GM23338 (cell line): Measurements from ENCODE around the gene ABCB8.

ENCODE experiments used
- CREB1 ChIP-seq: fragments of 250-450 bp; sonication (Bioruptor Pico); IDR thresholded peaks from 2 replicates; pipeline ENCODE4 v1.5.0; 2020; ENCODE audit warnings: low read depth, mild to moderate bottlenecking, moderate library complexity
- EZH2 ChIP-seq: fragments of 200-600 bp; sonication (generic); IDR thresholded peaks from one replicate; pipeline ENCODE4 v1.8.0; 2017; ENCODE audit warnings: antibody characterized with exemption, mild to moderate bottlenecking, low read depth; ENCODE audit not compliant: unreplicated experiment
- JUNB ChIP-seq: IDR thresholded peaks from one replicate; pipeline ENCODE4 v1.6.1; 2016; ENCODE audit warnings: antibody characterized with exemption; ENCODE audit not compliant: unreplicated experiment
- NANOG ChIP-seq: IDR thresholded peaks from 2 replicates; pipeline ENCODE4 v1.6.1; 2016; ENCODE audit warnings: antibody characterized with exemption, borderline replicate concordance
- POLR2AphosphoS5 ChIP-seq: IDR thresholded peaks from 2 replicates; pipeline ENCODE4 v1.6.1; 2016; ENCODE audit warnings: antibody characterized with exemption, low read depth
- TF ChIP-seq, protein P1 (sequence below), 2 experiments: fragments of 200-600 bp in 1 of 2; sonication (generic) in 1 of 2; conservative IDR thresholded peaks; 2 replicates each; pipeline versions ENCODE4 v1.5.1 to v1.6.1; 2016 to 2017; ENCODE audit warnings: antibody characterized with exemption in 2 of 2, low read depth in 2 of 2, mild to moderate bottlenecking in 2 of 2, moderate library complexity in 1 of 2
- TF ChIP-seq, protein P2 (sequence below): IDR thresholded peaks from one replicate; pipeline ENCODE4 v1.6.1; 2018; ENCODE audit warnings: antibody characterized with exemption; ENCODE audit not compliant: unreplicated experiment
- TF ChIP-seq, protein P3 (sequence below): fragments of 250-450 bp; sonication (Bioruptor Pico); IDR thresholded peaks from 2 replicates; pipeline ENCODE4 v1.5.0; 2020; ENCODE audit warnings: mild to moderate bottlenecking, moderate library complexity

DNA sequence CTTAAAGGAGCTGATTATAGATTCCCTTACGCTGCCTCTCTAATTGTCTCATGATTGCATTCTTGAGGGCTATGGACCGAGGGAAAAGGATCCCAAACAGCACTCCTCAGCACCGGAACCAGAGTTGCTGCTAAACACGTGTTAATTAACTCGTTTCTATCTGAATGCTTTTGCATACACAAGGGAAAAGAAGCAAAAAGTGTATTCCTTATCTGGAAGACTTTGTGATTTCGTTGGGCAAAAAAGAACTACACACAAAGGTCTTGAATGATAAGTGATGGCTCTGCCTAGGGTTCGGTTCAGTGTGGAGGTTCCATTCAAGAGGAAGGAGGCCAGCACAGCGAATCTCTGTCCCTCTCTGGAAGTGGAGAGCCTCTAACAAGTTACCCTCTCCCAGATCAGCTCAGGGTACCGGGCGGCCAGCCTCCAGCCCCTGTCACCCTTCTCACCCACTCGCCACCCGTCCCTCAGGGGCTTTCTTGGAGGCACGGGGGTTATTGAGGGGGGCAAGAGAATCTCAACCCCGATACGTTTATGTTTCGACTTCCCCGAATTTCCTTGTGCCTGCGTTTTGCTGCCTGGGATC lies 30.6 kb downstream of the ABCB8 start:
- TF ChIP-seq EZH2: no peak
- TF ChIP-seq, protein P1, sequence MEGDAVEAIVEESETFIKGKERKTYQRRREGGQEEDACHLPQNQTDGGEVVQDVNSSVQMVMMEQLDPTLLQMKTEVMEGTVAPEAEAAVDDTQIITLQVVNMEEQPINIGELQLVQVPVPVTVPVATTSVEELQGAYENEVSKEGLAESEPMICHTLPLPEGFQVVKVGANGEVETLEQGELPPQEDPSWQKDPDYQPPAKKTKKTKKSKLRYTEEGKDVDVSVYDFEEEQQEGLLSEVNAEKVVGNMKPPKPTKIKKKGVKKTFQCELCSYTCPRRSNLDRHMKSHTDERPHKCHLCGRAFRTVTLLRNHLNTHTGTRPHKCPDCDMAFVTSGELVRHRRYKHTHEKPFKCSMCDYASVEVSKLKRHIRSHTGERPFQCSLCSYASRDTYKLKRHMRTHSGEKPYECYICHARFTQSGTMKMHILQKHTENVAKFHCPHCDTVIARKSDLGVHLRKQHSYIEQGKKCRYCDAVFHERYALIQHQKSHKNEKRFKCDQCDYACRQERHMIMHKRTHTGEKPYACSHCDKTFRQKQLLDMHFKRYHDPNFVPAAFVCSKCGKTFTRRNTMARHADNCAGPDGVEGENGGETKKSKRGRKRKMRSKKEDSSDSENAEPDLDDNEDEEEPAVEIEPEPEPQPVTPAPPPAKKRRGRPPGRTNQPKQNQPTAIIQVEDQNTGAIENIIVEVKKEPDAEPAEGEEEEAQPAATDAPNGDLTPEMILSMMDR (conservative IDR thresholded peaks at IDR 0.05; ENCODE audit: low read depth in 2 of 2): no peak
- TF ChIP-seq POLR2AphosphoS5: no peak
- TF ChIP-seq, protein P2, sequence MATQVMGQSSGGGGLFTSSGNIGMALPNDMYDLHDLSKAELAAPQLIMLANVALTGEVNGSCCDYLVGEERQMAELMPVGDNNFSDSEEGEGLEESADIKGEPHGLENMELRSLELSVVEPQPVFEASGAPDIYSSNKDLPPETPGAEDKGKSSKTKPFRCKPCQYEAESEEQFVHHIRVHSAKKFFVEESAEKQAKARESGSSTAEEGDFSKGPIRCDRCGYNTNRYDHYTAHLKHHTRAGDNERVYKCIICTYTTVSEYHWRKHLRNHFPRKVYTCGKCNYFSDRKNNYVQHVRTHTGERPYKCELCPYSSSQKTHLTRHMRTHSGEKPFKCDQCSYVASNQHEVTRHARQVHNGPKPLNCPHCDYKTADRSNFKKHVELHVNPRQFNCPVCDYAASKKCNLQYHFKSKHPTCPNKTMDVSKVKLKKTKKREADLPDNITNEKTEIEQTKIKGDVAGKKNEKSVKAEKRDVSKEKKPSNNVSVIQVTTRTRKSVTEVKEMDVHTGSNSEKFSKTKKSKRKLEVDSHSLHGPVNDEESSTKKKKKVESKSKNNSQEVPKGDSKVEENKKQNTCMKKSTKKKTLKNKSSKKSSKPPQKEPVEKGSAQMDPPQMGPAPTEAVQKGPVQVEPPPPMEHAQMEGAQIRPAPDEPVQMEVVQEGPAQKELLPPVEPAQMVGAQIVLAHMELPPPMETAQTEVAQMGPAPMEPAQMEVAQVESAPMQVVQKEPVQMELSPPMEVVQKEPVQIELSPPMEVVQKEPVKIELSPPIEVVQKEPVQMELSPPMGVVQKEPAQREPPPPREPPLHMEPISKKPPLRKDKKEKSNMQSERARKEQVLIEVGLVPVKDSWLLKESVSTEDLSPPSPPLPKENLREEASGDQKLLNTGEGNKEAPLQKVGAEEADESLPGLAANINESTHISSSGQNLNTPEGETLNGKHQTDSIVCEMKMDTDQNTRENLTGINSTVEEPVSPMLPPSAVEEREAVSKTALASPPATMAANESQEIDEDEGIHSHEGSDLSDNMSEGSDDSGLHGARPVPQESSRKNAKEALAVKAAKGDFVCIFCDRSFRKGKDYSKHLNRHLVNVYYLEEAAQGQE: no peak
- no peak for TF ChIP-seq NANOG
- TF ChIP-seq, protein P3, sequence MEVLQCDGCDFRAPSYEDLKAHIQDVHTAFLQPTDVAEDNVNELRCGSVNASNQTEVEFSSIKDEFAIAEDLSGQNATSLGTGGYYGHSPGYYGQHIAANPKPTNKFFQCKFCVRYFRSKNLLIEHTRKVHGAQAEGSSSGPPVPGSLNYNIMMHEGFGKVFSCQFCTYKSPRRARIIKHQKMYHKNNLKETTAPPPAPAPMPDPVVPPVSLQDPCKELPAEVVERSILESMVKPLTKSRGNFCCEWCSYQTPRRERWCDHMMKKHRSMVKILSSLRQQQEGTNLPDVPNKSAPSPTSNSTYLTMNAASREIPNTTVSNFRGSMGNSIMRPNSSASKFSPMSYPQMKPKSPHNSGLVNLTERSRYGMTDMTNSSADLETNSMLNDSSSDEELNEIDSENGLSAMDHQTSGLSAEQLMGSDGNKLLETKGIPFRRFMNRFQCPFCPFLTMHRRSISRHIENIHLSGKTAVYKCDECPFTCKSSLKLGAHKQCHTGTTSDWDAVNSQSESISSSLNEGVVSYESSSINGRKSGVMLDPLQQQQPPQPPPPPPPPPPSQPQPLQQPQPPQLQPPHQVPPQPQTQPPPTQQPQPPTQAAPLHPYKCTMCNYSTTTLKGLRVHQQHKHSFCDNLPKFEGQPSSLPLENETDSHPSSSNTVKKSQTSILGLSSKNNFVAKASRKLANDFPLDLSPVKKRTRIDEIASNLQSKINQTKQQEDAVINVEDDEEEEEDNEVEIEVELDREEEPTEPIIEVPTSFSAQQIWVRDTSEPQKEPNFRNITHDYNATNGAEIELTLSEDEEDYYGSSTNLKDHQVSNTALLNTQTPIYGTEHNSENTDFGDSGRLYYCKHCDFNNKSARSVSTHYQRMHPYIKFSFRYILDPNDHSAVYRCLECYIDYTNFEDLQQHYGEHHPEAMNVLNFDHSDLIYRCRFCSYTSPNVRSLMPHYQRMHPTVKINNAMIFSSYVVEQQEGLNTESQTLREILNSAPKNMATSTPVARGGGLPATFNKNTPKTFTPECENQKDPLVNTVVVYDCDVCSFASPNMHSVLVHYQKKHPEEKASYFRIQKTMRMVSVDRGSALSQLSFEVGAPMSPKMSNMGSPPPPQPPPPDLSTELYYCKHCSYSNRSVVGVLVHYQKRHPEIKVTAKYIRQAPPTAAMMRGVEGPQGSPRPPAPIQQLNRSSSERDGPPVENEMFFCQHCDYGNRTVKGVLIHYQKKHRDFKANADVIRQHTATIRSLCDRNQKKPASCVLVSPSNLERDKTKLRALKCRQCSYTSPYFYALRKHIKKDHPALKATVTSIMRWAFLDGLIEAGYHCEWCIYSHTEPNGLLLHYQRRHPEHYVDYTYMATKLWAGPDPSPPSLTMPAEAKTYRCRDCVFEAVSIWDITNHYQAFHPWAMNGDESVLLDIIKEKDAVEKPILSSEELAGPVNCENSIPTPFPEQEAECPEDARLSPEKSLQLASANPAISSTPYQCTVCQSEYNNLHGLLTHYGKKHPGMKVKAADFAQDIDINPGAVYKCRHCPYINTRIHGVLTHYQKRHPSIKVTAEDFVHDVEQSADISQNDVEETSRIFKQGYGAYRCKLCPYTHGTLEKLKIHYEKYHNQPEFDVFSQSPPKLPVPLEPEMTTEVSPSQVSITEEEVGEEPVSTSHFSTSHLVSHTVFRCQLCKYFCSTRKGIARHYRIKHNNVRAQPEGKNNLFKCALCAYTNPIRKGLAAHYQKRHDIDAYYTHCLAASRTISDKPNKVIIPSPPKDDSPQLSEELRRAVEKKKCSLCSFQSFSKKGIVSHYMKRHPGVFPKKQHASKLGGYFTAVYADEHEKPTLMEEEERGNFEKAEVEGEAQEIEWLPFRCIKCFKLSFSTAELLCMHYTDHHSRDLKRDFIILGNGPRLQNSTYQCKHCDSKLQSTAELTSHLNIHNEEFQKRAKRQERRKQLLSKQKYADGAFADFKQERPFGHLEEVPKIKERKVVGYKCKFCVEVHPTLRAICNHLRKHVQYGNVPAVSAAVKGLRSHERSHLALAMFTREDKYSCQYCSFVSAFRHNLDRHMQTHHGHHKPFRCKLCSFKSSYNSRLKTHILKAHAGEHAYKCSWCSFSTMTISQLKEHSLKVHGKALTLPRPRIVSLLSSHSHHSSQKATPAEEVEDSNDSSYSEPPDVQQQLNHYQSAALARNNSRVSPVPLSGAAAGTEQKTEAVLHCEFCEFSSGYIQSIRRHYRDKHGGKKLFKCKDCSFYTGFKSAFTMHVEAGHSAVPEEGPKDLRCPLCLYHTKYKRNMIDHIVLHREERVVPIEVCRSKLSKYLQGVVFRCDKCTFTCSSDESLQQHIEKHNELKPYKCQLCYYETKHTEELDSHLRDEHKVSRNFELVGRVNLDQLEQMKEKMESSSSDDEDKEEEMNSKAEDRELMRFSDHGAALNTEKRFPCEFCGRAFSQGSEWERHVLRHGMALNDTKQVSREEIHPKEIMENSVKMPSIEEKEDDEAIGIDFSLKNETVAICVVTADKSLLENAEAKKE (CRISPR knock-in tag): no peak
- TF ChIP-seq JUNB: no peak
- TF ChIP-seq CREB1 (CRISPR knock-in tag): no peak
